ENCODE results near the gene NGF.
"Not testable (repeated sequence)": the region's sequence is repeated elsewhere in the genome, so short reads cannot be mapped to it uniquely, and the experiment has no call there.

The NGF gene

GRCh38 chr1:115337633-115338456, at the start of gene NGF:
TSS of gene NGF (minus strand) at chr1:115338249. CDS start at chr1:115286795, 51,454 bp downstream.
- DNase-seq (ENCODE audit: low read depth) = no peak

GRCh38 chr1:115383455-115383854, 45.4 kb upstream of the NGF start:
- not testable (repeated sequence) for DNase-seq (ENCODE audit: low read depth)

- no peak for DNase-seq (ENCODE audit: low read depth)
These were observed 41.9 kb upstream of the NGF start for GRCh38 chr1:115379943-115380342.

GRCh38 chr1:115377411-115377810, 39.4 kb upstream of the NGF start:
- no peak for DNase-seq (ENCODE audit: low read depth)

- DNase-seq (ENCODE audit: low read depth) = no peak
These were observed 36.5 kb upstream of the NGF start for GRCh38 chr1:115374598-115374997.

GRCh38 chr1:115373305-115373704, 35.3 kb upstream of the NGF start:
- no peak for DNase-seq (ENCODE audit: low read depth)

- no peak for DNase-seq (ENCODE audit: low read depth)
These were observed 27.7 kb upstream of the NGF start for GRCh38 chr1:115365738-115366137.

- no peak for DNase-seq (ENCODE audit: low read depth)
These were observed 26.7 kb upstream of the NGF start for GRCh38 chr1:115364780-115365155.

GRCh38 chr1:115364046-115364779, 26.2 kb upstream of the NGF start:
- DNase-seq (ENCODE audit: low read depth) = no peak

- no peak for DNase-seq (ENCODE audit: low read depth)
These were observed 25.1 kb upstream of the NGF start for GRCh38 chr1:115363171-115363570.

GRCh38 chr1:115360505-115361129, 22.6 kb upstream of the NGF start:
- not testable (repeated sequence) for DNase-seq (ENCODE audit: low read depth)

- DNase-seq (ENCODE audit: low read depth) = not testable (repeated sequence)
These were observed 21.9 kb upstream of the NGF start for GRCh38 chr1:115359787-115360452.

GRCh38 chr1:115356356-115356755, 18.3 kb upstream of the NGF start:
- no peak for DNase-seq (ENCODE audit: low read depth)

GRCh38 chr1:115355069-115355468, 17.0 kb upstream of the NGF start:
- DNase-seq (ENCODE audit: low read depth) = no peak

- DNase-seq (ENCODE audit: low read depth) = no peak
These were observed 13.1 kb upstream of the NGF start for GRCh38 chr1:115351143-115351542.

- no peak for DNase-seq (ENCODE audit: low read depth)
These were observed 10.6 kb upstream of the NGF start for GRCh38 chr1:115348636-115349035.

GRCh38 chr1:115347282-115347681, 9.2 kb upstream of the NGF start:
- DNase-seq (ENCODE audit: low read depth) = no peak

GRCh38 chr1:115343200-115343737, 5.2 kb upstream of the NGF start:
- DNase-seq (ENCODE audit: low read depth) = no peak

GRCh38 chr1:115341948-115342347, 3.9 kb upstream of the NGF start:
- DNase-seq (ENCODE audit: low read depth) = no peak

GRCh38 chr1:115340879-115341278, 2.8 kb upstream of the NGF start:
- no peak for DNase-seq (ENCODE audit: low read depth)

GRCh38 chr1:115338457-115338820, 390 bp upstream of the NGF start:
- DNase-seq (ENCODE audit: low read depth) = no peak

GRCh38 chr1:115337276-115337632, 795 bp downstream of the NGF start:
- no peak for DNase-seq (ENCODE audit: low read depth)

Data from activated T-cell treated with anti-CD3 and anti-CD28 coated beads for 48 hours (primary cell).